HUDEP-2 (cell line): Measurements from ENCODE around the gene DIP2A.
"Not testable (repeated sequence)": the region's sequence is repeated elsewhere in the genome, so short reads cannot be mapped to it uniquely, and the experiment has no call there.

Experiments
- DNase-seq, 76 experiments: peaks; one replicate each; lab custom pipeline; 2025; ENCODE audit not compliant: unreplicated experiment in 76 of 76; lab: John Stamatoyannopoulos, UW

Gene DIP2A

GRCh38 chr21:46441961-46442498, 16.7 kb upstream of the DIP2A start:
- no peak for DNase-seq

- peak in 62 of 76 experiments; percentile 13 to 81 (median 56) for DNase-seq
Measured at GRCh38 chr21:46442938-46443337, 15.8 kb upstream of the DIP2A start.

GRCh38 chr21:46443910-46444309, 14.8 kb upstream of the DIP2A start:
- DNase-seq: peak in 18 of 76 experiments; percentile 11 to 52 (median 21)

GRCh38 chr21:46448108-46448507, 10.6 kb upstream of the DIP2A start:
- DNase-seq: no peak

DNA sequence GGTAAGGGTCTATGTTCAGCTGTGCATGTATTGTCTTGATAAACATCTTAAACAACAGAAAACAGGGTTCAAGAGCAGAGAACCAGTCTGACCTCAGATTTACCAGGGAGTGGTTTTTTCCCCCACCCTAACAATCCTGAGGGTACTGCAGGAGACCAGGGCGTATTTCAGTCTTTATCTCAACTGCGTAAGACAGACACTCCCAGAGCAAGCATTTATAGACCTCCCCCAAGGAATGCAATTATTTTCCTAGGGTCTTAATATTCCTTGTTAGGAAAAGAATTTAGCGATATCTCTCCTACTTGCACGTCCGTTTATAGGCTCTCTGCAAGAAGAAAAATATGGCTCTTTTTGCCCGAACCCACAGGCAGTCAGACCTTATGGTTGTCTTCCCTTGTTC, 9.8 kb upstream of the DIP2A start:
- peak in 1 of 76 experiments; percentile 23 for DNase-seq

GRCh38 chr21:46452710-46453109, 6.0 kb upstream of the DIP2A start:
- no peak for DNase-seq

DNA sequence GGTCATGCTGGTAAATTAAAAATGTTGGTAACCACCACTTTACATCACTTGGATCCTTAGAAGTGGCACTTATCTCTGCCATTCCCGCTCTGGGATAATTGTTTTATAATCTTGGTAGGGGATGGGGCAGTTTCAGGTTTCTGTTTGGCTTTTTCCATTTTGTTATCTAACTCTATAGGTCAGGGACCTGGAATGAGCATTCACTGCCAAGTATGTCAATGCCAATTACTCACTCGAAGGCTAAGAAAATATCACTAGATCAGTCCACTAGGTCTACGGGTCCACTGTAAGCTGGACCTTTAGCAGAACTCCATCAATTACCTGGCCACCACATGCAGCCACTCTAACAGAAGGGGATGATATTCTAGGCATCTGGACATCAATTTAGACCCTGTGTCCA, 4.5 kb upstream of the DIP2A start:
- no peak for DNase-seq

GRCh38 chr21:46454634-46455390, 3.9 kb upstream of the DIP2A start:
- no peak for DNase-seq

DNA sequence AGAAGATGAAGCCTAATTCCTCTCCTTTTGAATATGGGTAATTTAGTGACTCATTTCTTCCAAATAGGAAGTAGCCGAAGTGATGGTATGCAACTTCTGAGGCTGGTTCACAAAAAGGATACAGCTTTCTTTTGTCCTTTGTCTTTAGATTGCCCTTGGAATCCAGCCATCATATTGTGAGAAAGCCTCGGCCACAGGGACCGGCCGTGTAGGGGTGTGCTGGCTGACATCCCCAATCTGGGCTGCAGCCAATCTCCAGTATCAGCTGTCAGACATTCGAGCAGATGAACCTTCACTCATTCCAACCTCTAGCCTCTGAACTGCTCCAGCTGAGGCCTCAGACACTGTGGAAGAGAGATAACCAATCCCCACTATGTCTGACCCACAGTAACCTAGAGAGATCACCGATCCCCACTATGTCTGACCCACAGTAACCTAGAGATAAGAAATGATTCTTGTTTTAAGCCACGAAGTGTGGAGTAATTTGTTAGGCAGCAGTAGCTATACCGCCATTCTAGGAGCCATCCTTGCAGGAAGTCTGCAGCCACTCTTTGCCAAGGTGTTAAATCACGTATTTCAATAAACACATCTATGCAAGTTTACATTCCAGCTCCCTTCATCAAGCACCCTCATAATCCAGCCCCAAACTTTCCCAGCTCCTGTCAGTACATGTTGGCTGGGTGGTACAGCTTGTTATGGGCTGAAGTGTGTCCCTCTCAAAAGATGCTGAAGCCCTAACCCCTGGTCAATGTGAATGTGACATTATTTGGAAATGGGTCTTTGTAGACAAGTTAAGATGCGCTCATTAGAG, 2.9 kb upstream of the DIP2A start:
- peak in 75 of 76 experiments; percentile 22 to 99 (median 92) for DNase-seq

- DNase-seq: no peak
Measured at GRCh38 chr21:46456750-46457149, 1.9 kb upstream of the DIP2A start.

- DNase-seq: peak in 51 of 76 experiments; percentile 21 to 97 (median 55)
Measured at GRCh38 chr21:46457801-46458314, 833 bp upstream of the DIP2A start.

GRCh38 chr21:46459024-46459355, 299 bp downstream of the DIP2A start:
- DNase-seq: no peak

GRCh38 chr21:46459356-46460112, 843 bp downstream of the DIP2A start:
- DNase-seq: peak in 1 of 76 experiments; percentile 16

DNA sequence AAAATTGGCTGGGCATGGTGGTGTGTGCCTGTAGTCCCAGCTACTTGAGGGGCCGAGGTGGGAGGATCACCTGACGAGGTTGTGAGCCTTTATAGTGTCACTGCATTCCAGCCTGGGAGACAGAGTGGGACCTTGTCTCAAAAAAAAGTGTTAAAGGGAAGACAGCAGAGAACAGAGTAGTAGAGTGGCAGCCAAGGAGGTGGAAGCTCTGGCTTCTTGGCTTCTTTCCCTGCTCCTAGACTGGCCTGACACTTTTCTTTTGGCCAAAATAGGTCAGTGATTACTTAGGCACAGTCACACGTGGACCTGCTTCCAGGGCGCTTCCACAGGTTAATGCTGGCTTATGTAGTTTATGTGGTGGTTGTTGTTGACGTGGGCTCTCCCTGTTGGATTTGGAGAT, 3.2 kb downstream of the DIP2A start:
- no peak for DNase-seq

DNA sequence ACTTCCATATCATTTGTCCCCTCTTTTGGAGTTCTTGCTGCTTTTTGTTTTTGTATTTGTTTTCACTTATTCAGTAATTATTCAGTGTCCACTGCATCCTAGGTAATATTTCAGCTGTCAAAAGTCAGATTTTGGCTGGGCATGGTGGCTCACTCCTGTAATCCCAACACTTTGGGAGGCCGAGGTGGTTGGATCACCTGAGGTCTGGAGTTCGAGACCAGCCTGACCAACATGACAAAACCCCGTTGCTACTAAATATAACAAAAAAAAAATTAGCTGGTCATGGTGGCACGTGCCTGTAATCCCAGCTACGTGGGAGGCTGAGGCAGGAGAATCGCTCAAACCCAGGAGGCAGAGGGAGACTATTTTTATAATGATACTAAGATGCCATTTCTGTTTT, 6.5 kb downstream of the DIP2A start:
- not testable (repeated sequence) for DNase-seq

- no peak for DNase-seq
Measured at GRCh38 chr21:46465651-46466050, 7.0 kb downstream of the DIP2A start.

DNA sequence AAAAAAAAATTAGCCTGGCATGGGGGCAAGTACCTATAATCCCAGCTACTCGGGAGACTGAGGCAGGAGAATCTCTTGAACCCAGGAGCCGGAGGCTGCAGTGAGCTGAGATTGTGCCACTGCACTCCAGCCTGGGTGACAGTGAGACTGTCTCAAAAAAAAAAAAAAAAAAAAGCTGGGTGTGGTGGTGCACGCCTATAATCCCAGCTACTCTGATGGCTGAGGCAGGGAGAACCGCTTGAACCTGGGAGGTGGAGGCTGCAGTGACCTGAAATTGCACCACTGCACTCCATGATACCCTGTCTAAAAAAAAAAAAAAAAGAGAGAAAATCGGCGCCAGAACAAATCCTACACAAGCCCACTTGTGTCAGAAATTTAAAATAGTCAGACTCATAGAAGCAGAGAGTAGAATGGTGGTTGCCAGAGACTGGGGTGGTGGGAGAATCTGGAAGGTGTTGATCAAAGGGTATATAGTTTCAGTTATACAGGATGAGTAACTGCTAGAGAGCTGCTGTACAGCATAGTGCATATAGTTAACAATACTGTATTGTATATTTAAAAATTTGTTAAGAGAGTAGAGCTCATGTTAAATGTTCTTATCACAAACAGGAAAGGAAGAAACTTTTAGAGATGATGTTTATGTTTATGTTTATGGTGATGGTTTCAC, 9.6 kb downstream of the DIP2A start:
- peak in 1 of 76 experiments; percentile 13 for DNase-seq

GRCh38 chr21:46469275-46469674, 10.6 kb downstream of the DIP2A start:
- DNase-seq: no peak

GRCh38 chr21:46471514-46471913, 12.8 kb downstream of the DIP2A start:
- DNase-seq: no peak

- DNase-seq: no peak
Measured at GRCh38 chr21:46472246-46472645, 13.6 kb downstream of the DIP2A start.
